ENCODE data around the gene MNT. TPM values are rescaled to one million over a fixed set of nuclear protein-coding genes. Genes with fewer than 3 reads are reported as not detected.
"Not testable (repeated sequence)": the region's sequence is repeated elsewhere in the genome, so short reads cannot be mapped to it uniquely, and the experiment has no call there.

MNT gene
- total RNA-seq, 1 donor from 2014 or later: 16.2 TPM

GRCh38 chr17:2444382-2444781 is 43.5 kb upstream of the MNT start:
- peaks cover 3% of the 10 kb centered on the region for H3K27me3 Mint-ChIP-seq (ENCODE audit: unreplicated experiment)
- H3K4me3 Mint-ChIP-seq (ENCODE audit: unreplicated experiment): no peak overlapping the region
- no peak for DNase-seq (ENCODE audit: low spot score)
- no peak for TF ChIP-seq CTCF (IDR thresholded peaks at IDR 0.05; ENCODE audit: unreplicated experiment)
- peaks cover 11% of the 10 kb centered on the region for H3K36me3 Mint-ChIP-seq (ENCODE audit: low read depth, unreplicated experiment)
- H3K4me1 Mint-ChIP-seq (ENCODE audit: unreplicated experiment): no peaks in the 10 kb centered on the region
- peaks cover 5% of the 10 kb centered on the region for H3K9me3 Mint-ChIP-seq (ENCODE audit: unreplicated experiment)
- H3K27ac Mint-ChIP-seq (ENCODE audit: unreplicated experiment): no peak overlapping the region

- peaks cover 16% of the 10 kb centered on the region for H3K36me3 Mint-ChIP-seq (ENCODE audit: low read depth, unreplicated experiment)
- no peak overlapping the region for H3K27ac Mint-ChIP-seq (ENCODE audit: unreplicated experiment)
- peaks cover 3% of the 10 kb centered on the region for H3K27me3 Mint-ChIP-seq (ENCODE audit: unreplicated experiment)
- H3K4me3 Mint-ChIP-seq (ENCODE audit: unreplicated experiment): no peak overlapping the region
- H3K9me3 Mint-ChIP-seq (ENCODE audit: unreplicated experiment): peaks cover 5% of the 10 kb centered on the region
- no peak for TF ChIP-seq CTCF (IDR thresholded peaks at IDR 0.05; ENCODE audit: unreplicated experiment)
- no peaks in the 10 kb centered on the region for H3K4me1 Mint-ChIP-seq (ENCODE audit: unreplicated experiment)
- no peak for DNase-seq (ENCODE audit: low spot score)
Measured at GRCh38 chr17:2442166-2442565, 41.3 kb upstream of the MNT start.

- no peak for DNase-seq (ENCODE audit: low spot score)
- H3K27me3 Mint-ChIP-seq (ENCODE audit: unreplicated experiment): peaks cover 2% of the 10 kb centered on the region
- H3K4me3 Mint-ChIP-seq (ENCODE audit: unreplicated experiment): no peak overlapping the region
- peaks cover 3% of the 10 kb centered on the region for H3K4me1 Mint-ChIP-seq (ENCODE audit: unreplicated experiment)
- no peak for TF ChIP-seq CTCF (IDR thresholded peaks at IDR 0.05; ENCODE audit: unreplicated experiment)
- H3K27ac Mint-ChIP-seq (ENCODE audit: unreplicated experiment): no peak overlapping the region
- peaks cover 1% of the 10 kb centered on the region for H3K9me3 Mint-ChIP-seq (ENCODE audit: unreplicated experiment)
- H3K36me3 Mint-ChIP-seq (ENCODE audit: low read depth, unreplicated experiment): peaks cover 18% of the 10 kb centered on the region
Measured at GRCh38 chr17:2440930-2441329, 40.1 kb upstream of the MNT start.

GRCh38 chr17:2439997-2440396 is 39.1 kb upstream of the MNT start:
- DNase-seq (ENCODE audit: low spot score); H3K4me3 Mint-ChIP-seq (ENCODE audit: unreplicated experiment); H3K27ac Mint-ChIP-seq (ENCODE audit: unreplicated experiment); H3K27me3 Mint-ChIP-seq (ENCODE audit: unreplicated experiment); H3K9me3 Mint-ChIP-seq (ENCODE audit: unreplicated experiment): not testable (repeated sequence)
- peaks cover 12% of the 10 kb centered on the region for H3K4me1 Mint-ChIP-seq (ENCODE audit: unreplicated experiment)
- peaks cover 18% of the 10 kb centered on the region for H3K36me3 Mint-ChIP-seq (ENCODE audit: low read depth, unreplicated experiment)

- Mint-ChIP-seq H3K4me1 (ENCODE audit: unreplicated experiment) (peaks cover 17% of the 10 kb centered on the region), H3K4me3 (ENCODE audit: unreplicated experiment) (no peak overlapping the region), H3K9me3 (ENCODE audit: unreplicated experiment) (no peaks in the 10 kb centered on the region), H3K36me3 (ENCODE audit: low read depth, unreplicated experiment) (peaks cover 18% of the 10 kb centered on the region), H3K27ac (ENCODE audit: unreplicated experiment) (no peak overlapping the region), H3K27me3 (ENCODE audit: unreplicated experiment) (peaks cover 2% of the 10 kb centered on the region)
- DNase-seq (ENCODE audit: low spot score): no peak
- no peak for TF ChIP-seq CTCF (IDR thresholded peaks at IDR 0.05; ENCODE audit: unreplicated experiment)
Measured at GRCh38 chr17:2438823-2439222, 38.0 kb upstream of the MNT start.

Data from endothelial cell (in vitro differentiated cells).